Measurements from ENCODE around the gene RBM10. TPM values are rescaled to one million over a fixed set of nuclear protein-coding genes. Genes with fewer than 3 reads are reported as not detected.
A peak's percentile ranks its signal among the peaks of the same experiment; 100 is the strongest.

The RBM10 gene, protein sequence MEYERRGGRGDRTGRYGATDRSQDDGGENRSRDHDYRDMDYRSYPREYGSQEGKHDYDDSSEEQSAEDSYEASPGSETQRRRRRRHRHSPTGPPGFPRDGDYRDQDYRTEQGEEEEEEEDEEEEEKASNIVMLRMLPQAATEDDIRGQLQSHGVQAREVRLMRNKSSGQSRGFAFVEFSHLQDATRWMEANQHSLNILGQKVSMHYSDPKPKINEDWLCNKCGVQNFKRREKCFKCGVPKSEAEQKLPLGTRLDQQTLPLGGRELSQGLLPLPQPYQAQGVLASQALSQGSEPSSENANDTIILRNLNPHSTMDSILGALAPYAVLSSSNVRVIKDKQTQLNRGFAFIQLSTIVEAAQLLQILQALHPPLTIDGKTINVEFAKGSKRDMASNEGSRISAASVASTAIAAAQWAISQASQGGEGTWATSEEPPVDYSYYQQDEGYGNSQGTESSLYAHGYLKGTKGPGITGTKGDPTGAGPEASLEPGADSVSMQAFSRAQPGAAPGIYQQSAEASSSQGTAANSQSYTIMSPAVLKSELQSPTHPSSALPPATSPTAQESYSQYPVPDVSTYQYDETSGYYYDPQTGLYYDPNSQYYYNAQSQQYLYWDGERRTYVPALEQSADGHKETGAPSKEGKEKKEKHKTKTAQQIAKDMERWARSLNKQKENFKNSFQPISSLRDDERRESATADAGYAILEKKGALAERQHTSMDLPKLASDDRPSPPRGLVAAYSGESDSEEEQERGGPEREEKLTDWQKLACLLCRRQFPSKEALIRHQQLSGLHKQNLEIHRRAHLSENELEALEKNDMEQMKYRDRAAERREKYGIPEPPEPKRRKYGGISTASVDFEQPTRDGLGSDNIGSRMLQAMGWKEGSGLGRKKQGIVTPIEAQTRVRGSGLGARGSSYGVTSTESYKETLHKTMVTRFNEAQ
- total RNA-seq (39.5 and 50.0 TPM in 2 replicates), polyA plus RNA-seq (14.9 and 21.2 TPM in 2 replicates), polyA minus RNA-seq (ENCODE audit: low replicate concordance) (46.4 and 61.5 TPM in 2 replicates)
- polyA plus RNA-seq (2012) = 22.7 and 36.0 TPM in 2 replicates

DNA sequence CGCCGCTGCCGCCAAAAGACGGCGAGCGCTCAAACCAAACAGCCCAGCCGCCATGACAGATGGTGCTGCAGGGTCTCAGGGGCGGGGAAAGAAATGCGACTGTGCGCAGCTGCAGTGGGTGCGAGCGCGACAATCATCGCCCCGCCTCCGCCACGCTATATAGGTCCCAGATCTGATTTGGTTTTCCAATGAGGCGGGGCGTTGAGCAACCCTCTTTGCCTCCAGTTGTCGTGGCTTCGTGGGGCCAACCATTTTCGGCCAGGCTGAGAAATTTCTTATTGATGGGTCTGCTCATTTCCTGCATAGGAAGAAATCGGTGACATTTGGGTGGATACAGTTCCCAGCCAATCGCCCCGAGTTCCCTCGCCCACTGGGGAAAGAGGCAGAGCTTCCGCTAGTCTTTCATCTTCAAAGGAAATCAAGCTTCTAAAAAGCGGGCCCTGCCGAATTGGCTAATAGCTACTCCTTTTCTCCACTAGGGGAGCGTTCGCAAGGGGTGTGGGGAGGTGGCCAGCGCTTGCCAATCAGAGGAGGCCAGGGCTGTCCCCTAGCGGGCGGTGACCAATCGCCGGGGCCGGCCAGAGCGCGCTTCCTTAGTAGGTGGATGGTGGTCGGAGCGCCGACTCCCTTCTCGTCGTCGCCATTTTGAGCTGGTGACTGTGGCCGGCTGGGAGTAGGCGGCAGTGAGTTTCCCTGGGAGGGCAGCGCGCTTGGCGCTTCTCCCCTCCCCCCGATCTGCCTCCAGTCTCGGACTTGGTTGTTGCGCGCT lies at the start of gene RBM10, which contains the start of gene NDUFB11:
RBM10 (plus strand) TSS at position 596 of the 769 bp plus-strand sequence. CDS start 2,261 bp downstream, outside the sequence.
NDUFB11 (minus strand) TSS at position 77 of the 769 bp plus-strand sequence; CDS start at position 54, 23 bp downstream.
- H2AFZ ChIP-seq (ENCODE audit: low read length) = peak within 1 kb of the TSS; percentile 39
- DNase-seq (ENCODE audit: low read depth in 2 of 2) = peak; percentile 94 to 96
- peaks cover 56% of the 10 kb centered on the region for H3K79me2 ChIP-seq (ENCODE audit: control insufficient read depth, insufficient read depth, low read length)
- H3K4me1 ChIP-seq (ENCODE audit: control insufficient read depth, extremely low read depth, insufficient read depth, low read length) = no peaks in the 10 kb centered on the region
- H3K27ac ChIP-seq (ENCODE audit: insufficient read depth, low read length) = peak within 1 kb of the TSS; percentile 63
- peak within 1 kb of the TSS; percentile 87 for H3K9ac ChIP-seq (ENCODE audit: insufficient read depth, low read length)
- no peaks in the 10 kb centered on the region for H3K36me3 ChIP-seq (ENCODE audit: control insufficient read depth, insufficient read depth, low read length)
- TF ChIP-seq EZH2 (IDR thresholded peaks at IDR 0.05; ENCODE audit: low read length, missing control alignments) = no peak
- TF ChIP-seq, protein P1, sequence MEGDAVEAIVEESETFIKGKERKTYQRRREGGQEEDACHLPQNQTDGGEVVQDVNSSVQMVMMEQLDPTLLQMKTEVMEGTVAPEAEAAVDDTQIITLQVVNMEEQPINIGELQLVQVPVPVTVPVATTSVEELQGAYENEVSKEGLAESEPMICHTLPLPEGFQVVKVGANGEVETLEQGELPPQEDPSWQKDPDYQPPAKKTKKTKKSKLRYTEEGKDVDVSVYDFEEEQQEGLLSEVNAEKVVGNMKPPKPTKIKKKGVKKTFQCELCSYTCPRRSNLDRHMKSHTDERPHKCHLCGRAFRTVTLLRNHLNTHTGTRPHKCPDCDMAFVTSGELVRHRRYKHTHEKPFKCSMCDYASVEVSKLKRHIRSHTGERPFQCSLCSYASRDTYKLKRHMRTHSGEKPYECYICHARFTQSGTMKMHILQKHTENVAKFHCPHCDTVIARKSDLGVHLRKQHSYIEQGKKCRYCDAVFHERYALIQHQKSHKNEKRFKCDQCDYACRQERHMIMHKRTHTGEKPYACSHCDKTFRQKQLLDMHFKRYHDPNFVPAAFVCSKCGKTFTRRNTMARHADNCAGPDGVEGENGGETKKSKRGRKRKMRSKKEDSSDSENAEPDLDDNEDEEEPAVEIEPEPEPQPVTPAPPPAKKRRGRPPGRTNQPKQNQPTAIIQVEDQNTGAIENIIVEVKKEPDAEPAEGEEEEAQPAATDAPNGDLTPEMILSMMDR (conservative IDR thresholded peaks at IDR 0.05 in 1 of 2, IDR thresholded peaks at IDR 0.05 in 1 of 2; ENCODE audit: low read depth in 1 of 2, low read length in 2 of 2) = peak; percentile 46 to 62
- no peaks in the 10 kb centered on the region for H3K9me3 ChIP-seq (ENCODE audit: control insufficient read depth, insufficient read depth, low read depth, low read length)
- peak within 1 kb of the TSS; percentile 92 for H3K4me2 ChIP-seq (ENCODE audit: extremely low read depth, insufficient read depth, low read length)
- H3K4me3 ChIP-seq (replicated peaks in 1 of 4; ENCODE audit: control extremely low read depth in 1 of 4, insufficient read depth in 1 of 4, low read depth in 3 of 4, low read length in 4 of 4) = peak within 1 kb of the TSS; percentile 64 to 85 (median 72)
- H3K27me3 ChIP-seq (ENCODE audit: control insufficient read depth, insufficient read depth, low read length) = no peaks in the 10 kb centered on the region
- no peaks in the 10 kb centered on the region for H4K20me1 ChIP-seq (ENCODE audit: control insufficient read depth, extremely low read depth, insufficient read depth, low read length)

DNA sequence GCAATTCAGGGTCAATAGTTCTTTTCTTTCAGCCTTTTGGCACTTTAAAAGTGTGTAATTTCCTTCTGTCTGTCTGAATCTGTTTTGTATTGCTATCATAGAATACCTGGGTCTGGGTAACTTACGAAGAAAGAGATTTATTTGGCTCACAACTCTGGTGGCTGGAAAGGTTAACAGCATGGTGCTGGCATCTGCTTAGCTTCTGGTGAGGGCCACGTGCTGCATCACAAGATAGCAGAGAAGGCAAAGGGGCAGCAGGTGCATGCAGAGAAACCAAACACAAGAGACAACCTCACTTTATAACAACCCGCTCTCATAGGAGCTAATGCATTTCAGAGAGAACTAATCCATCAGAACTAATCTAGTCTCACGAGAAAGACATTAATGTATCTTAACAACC lies 48.0 kb upstream of the RBM10 start:
- Histone ChIP-seq H3K27me3 (ENCODE audit: control insufficient read depth, insufficient read depth, low read length) (no peaks in the 10 kb centered on the region), H3K4me2 (ENCODE audit: extremely low read depth, insufficient read depth, low read length) (no peak overlapping the region), H3K9me3 (ENCODE audit: control insufficient read depth, insufficient read depth, low read depth, low read length) (no peaks in the 10 kb centered on the region), H3K27ac (ENCODE audit: insufficient read depth, low read length) (no peak overlapping the region), H3K4me1 (ENCODE audit: control insufficient read depth, extremely low read depth, insufficient read depth, low read length) (no peaks in the 10 kb centered on the region), H3K4me3 (replicated peaks in 1 of 4; ENCODE audit: control extremely low read depth in 1 of 4, insufficient read depth in 1 of 4, low read depth in 3 of 4, low read length in 4 of 4) (no peak overlapping the region), H3K36me3 (ENCODE audit: control insufficient read depth, insufficient read depth, low read length) (no peaks in the 10 kb centered on the region), H4K20me1 (ENCODE audit: control insufficient read depth, extremely low read depth, insufficient read depth, low read length) (no peaks in the 10 kb centered on the region), H3K9ac (ENCODE audit: insufficient read depth, low read length) (no peak overlapping the region), H3K79me2 (ENCODE audit: control insufficient read depth, insufficient read depth, low read length) (no peaks in the 10 kb centered on the region), H2AFZ (ENCODE audit: low read length) (no peak overlapping the region)
- no peak for DNase-seq (ENCODE audit: low read depth in 2 of 2)
- no peak for TF ChIP-seq EZH2 (IDR thresholded peaks at IDR 0.05; ENCODE audit: low read length, missing control alignments)

DNA sequence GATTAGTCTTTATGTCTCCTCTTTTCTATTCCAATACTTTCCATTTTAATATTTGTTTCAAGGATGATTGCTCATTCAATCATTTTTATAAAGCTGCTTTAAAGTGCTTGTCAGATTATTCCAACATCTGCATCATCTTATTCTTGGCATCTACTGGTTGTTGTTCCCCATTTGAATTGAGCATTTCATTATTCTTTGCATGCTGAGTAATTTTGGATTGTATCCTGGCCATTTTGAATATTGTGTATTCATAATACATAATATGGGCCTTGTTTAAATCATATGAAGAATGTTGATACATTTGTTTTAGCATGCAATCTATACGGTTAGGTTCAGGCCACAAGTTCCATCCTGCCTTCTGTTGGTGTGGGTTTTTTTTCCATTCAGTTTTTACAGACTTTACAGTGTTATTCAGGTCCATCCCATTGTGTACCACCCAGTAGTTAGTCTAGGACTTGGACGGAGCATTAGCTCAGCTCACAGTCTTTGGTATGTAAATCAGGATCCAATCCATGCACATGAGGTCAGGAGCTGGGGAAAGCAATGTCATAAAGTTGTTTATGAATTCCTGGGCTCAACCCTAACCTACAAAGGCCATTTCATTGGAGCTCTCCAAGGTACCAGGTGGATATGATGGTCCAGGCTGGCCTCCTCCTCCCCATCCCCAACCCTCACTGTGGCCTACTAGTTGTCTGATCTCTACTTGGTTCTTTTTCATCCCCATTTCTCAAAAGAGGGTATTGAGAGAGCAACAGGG lies 46.5 kb upstream of the RBM10 start:
- H3K79me2 ChIP-seq (ENCODE audit: control insufficient read depth, insufficient read depth, low read length) = no peaks in the 10 kb centered on the region
- no peak overlapping the region for H3K4me3 ChIP-seq (replicated peaks in 1 of 4; ENCODE audit: control extremely low read depth in 1 of 4, insufficient read depth in 1 of 4, low read depth in 3 of 4, low read length in 4 of 4)
- no peak overlapping the region for H3K27ac ChIP-seq (ENCODE audit: insufficient read depth, low read length)
- H3K9ac ChIP-seq (ENCODE audit: insufficient read depth, low read length) = no peak overlapping the region
- H3K36me3 ChIP-seq (ENCODE audit: control insufficient read depth, insufficient read depth, low read length) = no peaks in the 10 kb centered on the region
- no peaks in the 10 kb centered on the region for H3K4me1 ChIP-seq (ENCODE audit: control insufficient read depth, extremely low read depth, insufficient read depth, low read length)
- no peaks in the 10 kb centered on the region for H3K27me3 ChIP-seq (ENCODE audit: control insufficient read depth, insufficient read depth, low read length)
- H3K9me3 ChIP-seq (ENCODE audit: control insufficient read depth, insufficient read depth, low read depth, low read length) = no peaks in the 10 kb centered on the region
- DNase-seq (ENCODE audit: low read depth in 2 of 2) = no peak
- no peak for TF ChIP-seq EZH2 (IDR thresholded peaks at IDR 0.05; ENCODE audit: low read length, missing control alignments)
- TF ChIP-seq, protein P1 (conservative IDR thresholded peaks at IDR 0.05 in 1 of 2, IDR thresholded peaks at IDR 0.05 in 1 of 2; ENCODE audit: low read depth in 1 of 2, low read length in 2 of 2) = no peak
- no peak overlapping the region for H3K4me2 ChIP-seq (ENCODE audit: extremely low read depth, insufficient read depth, low read length)
- no peaks in the 10 kb centered on the region for H4K20me1 ChIP-seq (ENCODE audit: control insufficient read depth, extremely low read depth, insufficient read depth, low read length)
- no peak overlapping the region for H2AFZ ChIP-seq (ENCODE audit: low read length)

Measured in fibroblast of lung (primary cell).